ENCODE data around the gene UBE2H. TPM values are rescaled to one million over a fixed set of nuclear protein-coding genes. Genes with fewer than 3 reads are reported as not detected.

UBE2H gene
- total RNA-seq, 1 experiment from 2014 or later = 75.1 TPM

DNA sequence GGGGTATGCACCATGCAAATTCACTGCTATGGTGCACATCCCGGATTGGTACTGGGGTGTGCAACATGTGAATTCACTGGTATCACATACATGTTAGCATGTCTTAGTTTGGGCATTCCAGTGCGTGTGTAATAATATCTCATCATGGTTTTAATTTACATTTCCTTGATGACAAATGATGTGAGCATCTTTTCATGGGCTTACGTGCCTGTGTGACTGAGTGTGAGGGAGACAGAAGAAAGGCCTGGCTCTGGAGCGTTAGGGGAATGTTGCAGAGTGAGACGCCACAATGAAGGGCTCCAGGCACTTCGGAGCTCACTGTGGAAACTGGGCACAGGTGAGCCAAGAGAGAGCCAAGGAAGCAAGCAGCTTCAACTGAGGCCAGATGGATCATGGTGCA, 162.6 kb downstream of the UBE2H start:
- H2AK5ac ChIP-seq (ENCODE audit: insufficient read length, low read length) = no peak overlapping the region
- no peak overlapping the region for H2BK12ac ChIP-seq (ENCODE audit: insufficient read length, low read depth, low read length)
- no peak overlapping the region for H2BK20ac ChIP-seq (ENCODE audit: low read depth, low read length, poor library complexity, severe bottlenecking)
- H4K8ac ChIP-seq (replicated peaks; ENCODE audit: insufficient read length, low read depth, low read length) = no peak overlapping the region
- H3K14ac ChIP-seq (ENCODE audit: insufficient read depth, low read length) = no peak overlapping the region
- H2BK120ac ChIP-seq (ENCODE audit: low read depth, low read length, poor library complexity, severe bottlenecking) = no peak overlapping the region
- H3K4me2 ChIP-seq (ENCODE audit: insufficient read depth, insufficient read length, low read length) = no peak overlapping the region
- H3K56ac ChIP-seq (ENCODE audit: insufficient read length, low read depth, low read length) = no peak overlapping the region
- H3K18ac ChIP-seq (ENCODE audit: insufficient read length, low read depth, low read length) = no peak overlapping the region
- H3K27me3 Mint-ChIP-seq (ENCODE audit: low read depth) = peaks cover 88% of the 10 kb centered on the region
- H3K27ac Mint-ChIP-seq = no peak overlapping the region
- no peak overlapping the region for H2BK15ac ChIP-seq (ENCODE audit: low read depth, low read length)
- H3T11ph ChIP-seq (ENCODE audit: low read length) = no peak overlapping the region
- peaks cover 14 to 24% of the 10 kb centered on the region in 2 experiments for H3K4me1 Mint-ChIP-seq
- no peaks in the 10 kb centered on the region for H3K9me3 ChIP-seq (ENCODE audit: control insufficient read depth, low read depth, low read length)
- H3K4ac ChIP-seq (ENCODE audit: low read depth, low read length) = no peak overlapping the region
- no peaks in the 10 kb centered on the region for H3K79me1 ChIP-seq (ENCODE audit: insufficient read depth, low read depth, low read length, poor library complexity, severe bottlenecking)
- TF ChIP-seq, protein P1, sequence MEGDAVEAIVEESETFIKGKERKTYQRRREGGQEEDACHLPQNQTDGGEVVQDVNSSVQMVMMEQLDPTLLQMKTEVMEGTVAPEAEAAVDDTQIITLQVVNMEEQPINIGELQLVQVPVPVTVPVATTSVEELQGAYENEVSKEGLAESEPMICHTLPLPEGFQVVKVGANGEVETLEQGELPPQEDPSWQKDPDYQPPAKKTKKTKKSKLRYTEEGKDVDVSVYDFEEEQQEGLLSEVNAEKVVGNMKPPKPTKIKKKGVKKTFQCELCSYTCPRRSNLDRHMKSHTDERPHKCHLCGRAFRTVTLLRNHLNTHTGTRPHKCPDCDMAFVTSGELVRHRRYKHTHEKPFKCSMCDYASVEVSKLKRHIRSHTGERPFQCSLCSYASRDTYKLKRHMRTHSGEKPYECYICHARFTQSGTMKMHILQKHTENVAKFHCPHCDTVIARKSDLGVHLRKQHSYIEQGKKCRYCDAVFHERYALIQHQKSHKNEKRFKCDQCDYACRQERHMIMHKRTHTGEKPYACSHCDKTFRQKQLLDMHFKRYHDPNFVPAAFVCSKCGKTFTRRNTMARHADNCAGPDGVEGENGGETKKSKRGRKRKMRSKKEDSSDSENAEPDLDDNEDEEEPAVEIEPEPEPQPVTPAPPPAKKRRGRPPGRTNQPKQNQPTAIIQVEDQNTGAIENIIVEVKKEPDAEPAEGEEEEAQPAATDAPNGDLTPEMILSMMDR (conservative IDR thresholded peaks at IDR 0.05) = no peak
- no peaks in the 10 kb centered on the region; a peak in 1 of 5 replicates for H3K9me3 Mint-ChIP-seq
- no peaks in the 10 kb centered on the region; a peak in 2 of 7 replicates for H3K36me3 Mint-ChIP-seq (ENCODE audit: insufficient read depth in 1 of 3, low read depth in 3 of 3)
- no peak for DNase-seq
- H4K20me1 ChIP-seq (ENCODE audit: control insufficient read depth, insufficient read depth, insufficient read length) = no peaks in the 10 kb centered on the region
- H2BK5ac ChIP-seq (ENCODE audit: insufficient read length, low read length) = no peak overlapping the region
- H3K4me3 Mint-ChIP-seq = no peak overlapping the region
- no peak overlapping the region for H3K27ac ChIP-seq (ENCODE audit: insufficient read length, low read depth, low read length)
- no peak overlapping the region for H3K9ac ChIP-seq (ENCODE audit: extremely low read depth, insufficient read length, low read length)
- no peak overlapping the region for H4K91ac ChIP-seq (ENCODE audit: insufficient read length, low read depth, low read length)
- H3K23me2 ChIP-seq (ENCODE audit: insufficient read length, low read depth, low read length, poor library complexity, severe bottlenecking) = peaks cover 4% of the 10 kb centered on the region
- no CpG with 5 or more reads among the region's 6 CpGs for WGBS (ENCODE audit: extremely low coverage, insufficient read length, low lambda C conversion rate)
- H3K23ac ChIP-seq (ENCODE audit: insufficient read length, low read depth, low read length) = no peak overlapping the region
- no peak overlapping the region for H4K5ac ChIP-seq (ENCODE audit: insufficient read length, low read depth, low read length)
- no peaks in the 10 kb centered on the region for H3K79me2 ChIP-seq (ENCODE audit: insufficient read depth, low read length)
- H3K27me3 ChIP-seq (ENCODE audit: insufficient read depth, low read length) = peaks cover 48% of the 10 kb centered on the region
- H3K4me1 ChIP-seq (ENCODE audit: insufficient read depth, low read length) = peaks cover 8% of the 10 kb centered on the region
- no peak overlapping the region for H2AFZ ChIP-seq (ENCODE audit: low read length)
